Small intestine (tissue), 7 donors: ENCODE results near the gene NAV2. TPM values are rescaled to one million over a fixed set of nuclear protein-coding genes. Genes with fewer than 3 reads are reported as not detected.

ENCODE experiments used
- DNase-seq, 2 donors: peaks; one replicate each; pipeline versions ENCODE4 v3.0.0 to v3.0.0-alpha.2; 2013
- FAIRE-seq: peaks from 2 replicates; lab custom pipeline; 2012; peaks lifted over from hg19 to GRCh38; lab: Jason Lieb, UNC
- H3K27ac ChIP-seq, 3 donors: one replicate each; pipeline ENCODE4 v1.5.1; 2013; ENCODE audit warnings: low read length in 2 of 3, mild to moderate bottlenecking in 2 of 3, control low read depth in 1 of 3, inconsistent platforms in 1 of 3, low read depth in 1 of 3, moderate library complexity in 1 of 3
- H3K27me3 ChIP-seq, 3 donors: one replicate each; pipeline ENCODE4 v1.6.1; 2013; ENCODE audit warnings: low read length in 3 of 3, inconsistent platforms in 1 of 3; ENCODE audit not compliant: control insufficient read depth in 3 of 3, insufficient read depth in 3 of 3
- H3K36me3 ChIP-seq, 3 donors: one replicate each; pipeline ENCODE4 v1.6.1; 2013; ENCODE audit warnings: low read length in 3 of 3, inconsistent platforms in 1 of 3, low read depth in 1 of 3, mild to moderate bottlenecking in 1 of 3, moderate library complexity in 1 of 3; ENCODE audit not compliant: control insufficient read depth in 3 of 3, insufficient read depth in 2 of 3
- H3K4me1 ChIP-seq, 3 donors: one replicate each; pipeline ENCODE4 v1.6.1; 2013; ENCODE audit warnings: low read length in 2 of 3, inconsistent platforms in 1 of 3, low read depth in 1 of 3, mild to moderate bottlenecking in 1 of 3, moderate library complexity in 1 of 3; ENCODE audit not compliant: control insufficient read depth in 3 of 3, insufficient read depth in 2 of 3
- H3K4me3 ChIP-seq, 3 donors: one replicate each; pipeline ENCODE4 v1.5.1; 2013; ENCODE audit warnings: low read length in 3 of 3, control low read depth in 1 of 3, inconsistent platforms in 1 of 3, low read depth in 1 of 3, mild to moderate bottlenecking in 1 of 3, moderate library complexity in 1 of 3
- H3K9me3 ChIP-seq, 2 donors: one replicate each; pipeline ENCODE4 v1.6.1; 2013; ENCODE audit warnings: low read depth in 1 of 2, low read length in 1 of 2; ENCODE audit not compliant: control insufficient read depth in 2 of 2, insufficient read depth in 1 of 2
- WGBS, 3 donors: extraction: QIAGEN DNeasy Blood & Tissue Kit; methylation state at CpG; one replicate each; pipeline ENCODE4 v1.1.7; 2013; 5-methylcytosine and 5-hydroxymethylcytosine counted together
- polyA plus RNA-seq, 4 donors: library from polyadenylated mRNA; stranded (reverse) in 3 of 4; unstranded in 1 of 4; fragments of 200-250 nt in 3 of 4; fragments of 120-200 nt in 1 of 4; gene quantifications; one replicate each; pipeline versions ENCODE4 v1.2.1 to v1.2.3, GENCODE V29; 2013
- donor health status: healthy with polysubstance abuse.
- donor health status: control.
- donor health status: control.
- donor health status: Bipolar disorder and iron deficiency.
- donor health status: healthy.

Gene NAV2
- polyA plus RNA-seq, 4 donors: 1.6 to 6.5 (median 3.6) TPM

- Histone ChIP-seq H3K27me3 (no peaks in the 10 kb centered on the region), H3K27ac (peak overlapping the region in 2 of 3 donors; percentile 7 to 38), H3K4me1 (peaks cover 0 to 22% (median 6%) of the 10 kb centered on the region in 3 donors), H3K36me3 (no peaks in the 10 kb centered on the region), H3K4me3 (no peak overlapping the region), H3K9me3 (no peaks in the 10 kb centered on the region)
- no peak for FAIRE-seq
- DNase-seq: peak; percentile 82 to 88
- WGBS, 3 donors: 22 to 41% (median 38%) methylated on average over 6 of the region's 6 CpGs
Observed at GRCh38 chr11:19864141-19865140, 151.8 kb downstream of the NAV2 start.

- no peak for FAIRE-seq
- WGBS, 3 donors: 69 to 93% (median 87%) methylated on average over 3 of the region's 3 CpGs
Observed at GRCh38 chr11:19866037-19866436, 153.4 kb downstream of the NAV2 start.

DNA sequence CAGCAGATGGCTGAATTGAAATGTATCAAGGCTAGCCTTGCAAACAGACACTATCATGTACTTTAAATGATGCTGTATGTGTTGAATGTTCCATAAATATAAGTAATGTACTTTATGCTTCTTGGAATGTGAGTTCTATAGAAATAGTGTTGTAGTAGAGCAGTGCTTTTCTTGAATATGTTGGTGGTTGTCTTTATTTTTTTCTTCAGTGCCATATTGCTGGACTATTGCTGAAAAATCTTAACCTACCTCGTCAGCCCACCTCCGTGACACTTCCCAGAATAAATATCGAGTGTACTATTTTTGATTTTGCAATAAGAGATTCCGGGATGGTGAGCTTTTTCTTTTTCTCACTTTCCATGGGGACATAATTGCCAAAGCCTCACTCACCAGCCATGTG is 153.9 kb downstream of the NAV2 start:
- DNase-seq (no peak), FAIRE-seq (no peak)
- no peak overlapping the region for H3K27ac ChIP-seq
- H3K4me1 ChIP-seq: peaks cover 0 to 22% (median 6%) of the 10 kb centered on the region in 3 donors
- H3K4me3 ChIP-seq: no peak overlapping the region
- no peaks in the 10 kb centered on the region for H3K9me3 ChIP-seq
- no peaks in the 10 kb centered on the region for H3K27me3 ChIP-seq
- WGBS, 3 donors: 81 to 96% (median 90%) methylated on average over 4 of the region's 4 CpGs
- no peaks in the 10 kb centered on the region for H3K36me3 ChIP-seq

More at GRCh38 chr11:19866037-19866436, 153.4 kb downstream of the NAV2 start:
- H3K27me3 ChIP-seq: no peaks in the 10 kb centered on the region
- H3K9me3 ChIP-seq: no peaks in the 10 kb centered on the region
- no peak overlapping the region for H3K27ac ChIP-seq
- DNase-seq: no peak
- H3K4me1 ChIP-seq: peaks cover 0 to 22% (median 6%) of the 10 kb centered on the region in 3 donors
- H3K4me3 ChIP-seq: no peak overlapping the region
- no peaks in the 10 kb centered on the region for H3K36me3 ChIP-seq

- Histone ChIP-seq H3K27ac (no peak overlapping the region), H3K27me3 (no peaks in the 10 kb centered on the region), H3K9me3 (no peaks in the 10 kb centered on the region), H3K4me3 (no peak overlapping the region), H3K4me1 (peaks cover 0 to 22% (median 6%) of the 10 kb centered on the region in 3 donors), H3K36me3 (no peaks in the 10 kb centered on the region)
- DNase-seq (no peak), FAIRE-seq (no peak)
- whole genome bisulfite sequencing, 3 donors: 53 to 95% (median 92%) methylated on average over 1 of the region's 1 CpG
Observed at GRCh38 chr11:19867064-19867463, 154.4 kb downstream of the NAV2 start.

DNA sequence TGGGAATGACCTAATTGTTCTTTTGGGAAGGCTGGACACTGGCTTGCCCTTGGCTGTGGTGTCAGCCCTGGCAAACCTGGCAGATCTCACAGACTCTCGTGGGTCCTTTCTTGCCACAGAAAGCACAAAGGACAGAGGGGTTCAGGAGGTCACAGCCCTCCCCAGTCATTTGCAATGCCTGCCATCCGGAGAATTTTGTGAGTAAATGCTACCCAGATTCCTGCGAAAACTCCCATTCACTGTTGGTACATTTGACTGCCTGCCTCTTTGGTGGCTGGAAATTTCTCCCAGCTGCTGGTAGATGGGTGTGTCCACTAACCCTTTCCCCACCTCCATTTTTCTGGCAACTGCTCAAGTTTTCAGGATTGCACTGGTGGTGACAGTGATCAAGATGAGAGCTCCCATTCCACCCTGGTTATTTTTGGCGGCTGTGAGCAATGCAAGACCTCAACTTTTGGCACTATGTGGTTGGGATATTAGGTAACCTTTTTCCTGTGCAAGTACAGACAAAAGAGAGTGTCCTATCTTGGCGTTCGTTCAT is 155.7 kb downstream of the NAV2 start:
- Histone ChIP-seq H3K27me3 (no peaks in the 10 kb centered on the region), H3K9me3 (no peaks in the 10 kb centered on the region), H3K36me3 (no peaks in the 10 kb centered on the region), H3K27ac (no peak overlapping the region), H3K4me1 (peaks cover 0 to 20% (median 6%) of the 10 kb centered on the region in 3 donors), H3K4me3 (no peak overlapping the region)
- peak in 1 of 2 donors; percentile 11 for DNase-seq
- WGBS, 3 donors: 72 to 80% (median 73%) methylated on average over 6 of the region's 6 CpGs
- FAIRE-seq: no peak

DNA sequence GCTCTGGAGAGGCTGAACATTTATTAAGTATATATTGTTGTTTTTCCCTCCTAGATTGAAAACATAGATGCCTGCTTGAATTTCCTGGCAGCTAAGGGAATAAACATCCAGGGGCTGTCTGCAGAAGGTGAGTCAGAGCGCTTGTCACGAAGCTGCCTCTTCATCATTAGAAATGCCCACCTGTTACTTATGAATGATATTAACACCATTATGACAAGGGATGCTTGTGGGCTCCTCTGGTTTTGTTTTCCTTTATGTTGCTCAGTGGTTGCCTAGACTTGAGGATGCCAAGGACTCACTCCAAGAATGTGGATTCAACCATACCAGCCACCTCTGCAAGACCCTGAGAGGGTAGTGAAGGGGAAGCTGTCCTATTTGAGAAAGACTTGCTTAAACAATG is 156.2 kb downstream of the NAV2 start:
- peaks cover 0 to 15% (median 3%) of the 10 kb centered on the region in 3 donors for H3K4me1 ChIP-seq
- H3K27me3 ChIP-seq: no peaks in the 10 kb centered on the region
- 90 to 96% (median 91%) methylated on average over 2 of the region's 2 CpGs for WGBS, 3 donors
- H3K9me3 ChIP-seq: no peaks in the 10 kb centered on the region
- FAIRE-seq (no peak), DNase-seq (no peak)
- no peak overlapping the region for H3K27ac ChIP-seq
- no peaks in the 10 kb centered on the region for H3K36me3 ChIP-seq
- no peak overlapping the region for H3K4me3 ChIP-seq

DNA sequence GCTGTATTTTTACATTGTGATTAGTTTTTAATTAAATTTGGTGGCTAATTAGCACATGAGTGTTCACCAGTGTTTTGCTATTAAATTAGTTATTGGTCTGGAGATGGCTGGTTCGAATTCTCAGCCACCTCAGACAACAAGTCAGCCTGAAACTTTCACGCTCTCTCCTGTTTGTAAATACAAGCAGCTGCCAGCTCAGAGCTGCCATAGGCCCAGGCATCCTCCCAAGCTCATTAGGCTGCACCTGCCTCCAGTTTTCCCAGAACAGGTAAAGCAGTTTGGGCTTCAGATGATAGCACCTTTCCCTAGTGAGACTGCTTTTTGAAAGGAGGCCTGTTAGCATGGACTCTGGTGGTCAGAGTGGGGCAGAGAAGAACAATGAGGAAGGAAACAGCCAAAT is 156.8 kb downstream of the NAV2 start:
- WGBS, 3 donors: 34 to 77% (median 44%) methylated on average over 2 of the region's 2 CpGs
- Histone ChIP-seq H3K27ac (no peak overlapping the region), H3K4me1 (peaks cover 0 to 9% (median 0%) of the 10 kb centered on the region in 3 donors), H3K36me3 (no peaks in the 10 kb centered on the region), H3K9me3 (no peaks in the 10 kb centered on the region), H3K27me3 (no peaks in the 10 kb centered on the region), H3K4me3 (no peak overlapping the region)
- FAIRE-seq (no peak), DNase-seq (no peak)

DNA sequence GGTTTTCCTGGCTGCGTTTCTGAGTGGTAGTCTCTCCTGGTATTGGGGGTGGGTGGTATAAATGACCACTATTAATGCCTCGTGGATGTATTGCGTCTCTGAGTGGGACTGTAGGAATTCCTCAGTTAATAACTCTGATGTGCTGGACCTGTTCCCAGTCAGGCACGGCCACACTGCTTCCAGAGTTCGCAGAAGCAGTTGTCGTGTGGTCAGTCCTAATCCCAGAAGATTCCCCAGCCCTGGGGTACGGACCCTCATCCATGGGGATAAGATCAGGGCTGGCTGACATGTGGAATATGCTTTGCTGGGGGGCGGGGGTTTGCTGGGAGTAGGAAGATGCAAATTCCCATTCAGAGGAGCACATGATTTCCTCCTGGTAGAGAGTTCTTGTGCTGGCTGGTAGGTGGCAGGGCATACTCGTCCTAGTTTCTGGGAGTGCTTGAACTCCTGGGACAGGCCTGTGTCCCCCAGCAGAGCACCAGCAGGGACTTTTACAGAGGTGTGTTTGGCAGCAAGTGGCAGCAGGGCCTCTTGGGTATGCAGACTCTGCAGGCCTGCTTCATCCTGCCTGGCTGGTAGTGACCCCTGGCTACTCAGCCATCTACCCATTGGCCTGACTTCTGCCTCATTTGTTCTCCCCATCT is 157.4 kb downstream of the NAV2 start:
- Histone ChIP-seq H3K4me1 (peaks cover 0 to 3% (median 0%) of the 10 kb centered on the region in 3 donors), H3K9me3 (no peaks in the 10 kb centered on the region), H3K27ac (no peak overlapping the region), H3K36me3 (no peaks in the 10 kb centered on the region), H3K27me3 (no peaks in the 10 kb centered on the region), H3K4me3 (no peak overlapping the region)
- no peak for FAIRE-seq
- no peak for DNase-seq
- 65 to 75% (median 67%) methylated on average over 9 of the region's 9 CpGs for WGBS, 3 donors
